Smooth muscle cell (in vitro differentiated cells): ENCODE measurements around the gene CMIP. TPM values are rescaled to one million over a fixed set of nuclear protein-coding genes. Genes with fewer than 3 reads are reported as not detected.

ENCODE experiments used
- DNase-seq: peaks from one replicate; lab custom pipeline; 2025; ENCODE audit not compliant: unreplicated experiment; lab: John Stamatoyannopoulos, UW
- H2AFZ ChIP-seq: fragments of 200-600 bp; sonication (generic); 2 replicates; pipeline ENCODE4 v1.6.0; 2016; ENCODE audit warnings: antibody characterized with exemption, low read depth, mild to moderate bottlenecking
- H3F3A ChIP-seq: fragments of 200-600 bp; sonication (generic); 2 replicates; pipeline ENCODE4 v1.6.0; 2017; ENCODE audit warnings: antibody characterized with exemption, low read depth
- H3K27ac ChIP-seq: fragments of 200-600 bp; sonication (generic); 2 replicates; pipeline ENCODE4 v1.5.1; 2016; ENCODE audit warnings: low read depth, mild to moderate bottlenecking
- H3K27me3 ChIP-seq: fragments of 200-600 bp; sonication (generic); 2 replicates; pipeline ENCODE4 v1.6.1; 2016; ENCODE audit warnings: low read depth, mild to moderate bottlenecking
- H3K36me3 ChIP-seq: fragments of 200-600 bp; sonication (generic); 2 replicates; pipeline ENCODE4 v1.5.1; 2016; ENCODE audit warnings: low read depth
- H3K4me1 ChIP-seq: fragments of 200-600 bp; sonication (generic); 2 replicates; pipeline ENCODE4 v1.5.1; 2016; ENCODE audit warnings: low read depth
- H3K4me2 ChIP-seq: fragments of 200-600 bp; sonication (generic); 2 replicates; pipeline ENCODE4 v1.6.0; 2016; ENCODE audit warnings: mild to moderate bottlenecking
- H3K4me3 ChIP-seq: fragments of 200-600 bp; sonication (generic); 2 replicates; pipeline ENCODE4 v1.5.1; 2016; ENCODE audit warnings: mild to moderate bottlenecking
- H3K79me2 ChIP-seq: fragments of 200-600 bp; sonication (generic); 2 replicates; pipeline ENCODE4 v1.6.0; 2016; ENCODE audit warnings: low read depth, mild to moderate bottlenecking
- H3K9ac ChIP-seq: fragments of 200-600 bp; sonication (generic); 2 replicates; pipeline ENCODE4 v1.6.0; 2016; ENCODE audit warnings: low read depth
- H3K9me3 ChIP-seq: fragments of 200-600 bp; sonication (generic); replicated peaks from 2 replicates; pipeline ENCODE4 v1.5.1; 2016; ENCODE audit warnings: low read depth
- H4K20me1 ChIP-seq: fragments of 200-600 bp; sonication (generic); 2 replicates; pipeline ENCODE4 v1.6.0; 2016; ENCODE audit warnings: low read depth
- WGBS: methylation state at CpG from one replicate; pipeline ENCODE4 v1.1.7; 2016; ENCODE audit warnings: low lambda C conversion rate; 5-methylcytosine and 5-hydroxymethylcytosine counted together
- polyA plus RNA-seq: library from polyadenylated mRNA; unstranded; fragments of >200 nt; fragmentation: Nextera tagmentation; extraction: Ambion mirVana; gene quantifications from 2 replicates; pipeline ENCODE4 v1.2.1, GENCODE V29; 2016
- total RNA-seq: library from RNA; depleted of rRNA; stranded (reverse); fragments of >200 nt; gene quantifications from 2 replicates; pipeline ENCODE4 v1.2.3, GENCODE V29; 2014
- TF ChIP-seq, protein P1 (sequence below): fragments of 200-600 bp; sonication (generic); IDR thresholded peaks from 2 replicates; pipeline ENCODE4 v1.5.1; 2017; ENCODE audit warnings: borderline replicate concordance, mild to moderate bottlenecking, antibody characterized with exemption; ENCODE audit not compliant: insufficient read depth, poor library complexity, severe bottlenecking

Gene CMIP
- total and polyA plus RNA-seq, 2 experiments from 2014 or later: 2.5 to 44.5 TPM

- H3K4me2 ChIP-seq: no peak overlapping the region
- no peak overlapping the region for H2AFZ ChIP-seq
- 93% methylated on average over 22 of the region's 22 CpGs for WGBS
- H3K9ac ChIP-seq: no peak overlapping the region
- TF ChIP-seq, protein P1, sequence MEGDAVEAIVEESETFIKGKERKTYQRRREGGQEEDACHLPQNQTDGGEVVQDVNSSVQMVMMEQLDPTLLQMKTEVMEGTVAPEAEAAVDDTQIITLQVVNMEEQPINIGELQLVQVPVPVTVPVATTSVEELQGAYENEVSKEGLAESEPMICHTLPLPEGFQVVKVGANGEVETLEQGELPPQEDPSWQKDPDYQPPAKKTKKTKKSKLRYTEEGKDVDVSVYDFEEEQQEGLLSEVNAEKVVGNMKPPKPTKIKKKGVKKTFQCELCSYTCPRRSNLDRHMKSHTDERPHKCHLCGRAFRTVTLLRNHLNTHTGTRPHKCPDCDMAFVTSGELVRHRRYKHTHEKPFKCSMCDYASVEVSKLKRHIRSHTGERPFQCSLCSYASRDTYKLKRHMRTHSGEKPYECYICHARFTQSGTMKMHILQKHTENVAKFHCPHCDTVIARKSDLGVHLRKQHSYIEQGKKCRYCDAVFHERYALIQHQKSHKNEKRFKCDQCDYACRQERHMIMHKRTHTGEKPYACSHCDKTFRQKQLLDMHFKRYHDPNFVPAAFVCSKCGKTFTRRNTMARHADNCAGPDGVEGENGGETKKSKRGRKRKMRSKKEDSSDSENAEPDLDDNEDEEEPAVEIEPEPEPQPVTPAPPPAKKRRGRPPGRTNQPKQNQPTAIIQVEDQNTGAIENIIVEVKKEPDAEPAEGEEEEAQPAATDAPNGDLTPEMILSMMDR: no peak
- H3F3A ChIP-seq: no peaks in the 10 kb centered on the region
- no peaks in the 10 kb centered on the region for H3K9me3 ChIP-seq
- H3K36me3 ChIP-seq: no peaks in the 10 kb centered on the region
- no peak overlapping the region for H3K27ac ChIP-seq
- no peak for DNase-seq
- H3K4me3 ChIP-seq: no peak overlapping the region
- peaks cover 80% of the 10 kb centered on the region for H3K79me2 ChIP-seq
- H3K27me3 ChIP-seq: no peaks in the 10 kb centered on the region
- H3K4me1 ChIP-seq: peaks cover 7% of the 10 kb centered on the region
- peaks cover 92% of the 10 kb centered on the region for H4K20me1 ChIP-seq
These were observed 98.3 kb downstream of the CMIP start for GRCh38 chr16:81542609-81543570.

- Histone ChIP-seq H3K27ac (no peak overlapping the region), H3K4me1 (peaks cover 7% of the 10 kb centered on the region), H2AFZ (no peak overlapping the region), H3K79me2 (peaks cover 78% of the 10 kb centered on the region), H3K9ac (no peak overlapping the region), H3K27me3 (no peaks in the 10 kb centered on the region), H3K36me3 (no peaks in the 10 kb centered on the region), H3K4me3 (no peak overlapping the region), H4K20me1 (peaks cover 91% of the 10 kb centered on the region), H3F3A (no peaks in the 10 kb centered on the region), H3K4me2 (no peak overlapping the region), H3K9me3 (no peaks in the 10 kb centered on the region)
- TF ChIP-seq, protein P1: no peak
- WGBS: 94% methylated on average over 3 of the region's 3 CpGs
- no peak for DNase-seq
These were observed 99.0 kb downstream of the CMIP start for GRCh38 chr16:81543571-81543970.

GRCh38 chr16:81544261-81544660 is 99.7 kb downstream of the CMIP start:
- H4K20me1 ChIP-seq: peaks cover 88% of the 10 kb centered on the region

More at GRCh38 chr16:81544261-81544660, 99.7 kb downstream of the CMIP start:
- H3K27me3 ChIP-seq: no peaks in the 10 kb centered on the region
- peaks cover 4% of the 10 kb centered on the region for H3K4me1 ChIP-seq
- no peaks in the 10 kb centered on the region for H3K36me3 ChIP-seq
- TF ChIP-seq, protein P1: no peak
- WGBS: 92% methylated on average over 7 of the region's 7 CpGs
- H3K9ac ChIP-seq: no peak overlapping the region
- H3K27ac ChIP-seq: no peak overlapping the region
- H3F3A ChIP-seq: no peaks in the 10 kb centered on the region
- no peaks in the 10 kb centered on the region for H3K9me3 ChIP-seq
- H3K4me3 ChIP-seq: no peak overlapping the region
- no peak overlapping the region for H2AFZ ChIP-seq
- H3K79me2 ChIP-seq: peaks cover 80% of the 10 kb centered on the region
- no peak for DNase-seq
- no peak overlapping the region for H3K4me2 ChIP-seq
